ENCODE results near the gene IQGAP3. TPM values are rescaled to one million over a fixed set of nuclear protein-coding genes. Genes with fewer than 3 reads are reported as not detected.

The IQGAP3 gene
- total RNA-seq, 2 experiments from 2014 or later = not detected

DNA sequence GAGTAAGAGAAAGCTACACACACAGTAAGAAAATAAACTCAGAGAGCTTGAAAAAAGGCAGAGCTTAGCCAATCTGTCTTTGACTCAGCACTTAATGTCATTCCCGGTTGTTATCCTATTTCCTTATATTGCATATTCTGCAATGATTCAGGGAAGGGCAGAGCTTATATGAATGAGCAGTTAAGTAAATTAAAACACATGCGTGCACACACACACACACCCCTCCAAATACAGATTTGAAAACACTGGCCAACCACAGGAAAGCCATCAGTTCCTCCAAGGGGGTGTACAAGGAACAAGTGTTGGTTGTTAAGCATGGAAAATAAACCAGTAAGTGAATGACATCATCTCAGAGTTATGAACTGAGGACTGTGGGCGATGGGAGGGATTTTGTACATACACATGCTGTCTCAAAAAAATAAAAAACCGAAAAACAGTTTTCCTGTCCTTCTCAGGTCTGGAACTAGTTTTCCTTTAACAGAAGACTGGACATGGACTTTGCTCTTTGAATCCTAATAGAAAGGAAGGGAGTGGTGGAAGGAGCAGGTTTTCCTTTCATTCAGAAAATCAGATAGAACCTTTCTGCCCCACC, 1.0 kb downstream of the IQGAP3 start:
- intact Hi-C loops (cut with DNase I, micrococcal nuclease) = no loop called here

DNA sequence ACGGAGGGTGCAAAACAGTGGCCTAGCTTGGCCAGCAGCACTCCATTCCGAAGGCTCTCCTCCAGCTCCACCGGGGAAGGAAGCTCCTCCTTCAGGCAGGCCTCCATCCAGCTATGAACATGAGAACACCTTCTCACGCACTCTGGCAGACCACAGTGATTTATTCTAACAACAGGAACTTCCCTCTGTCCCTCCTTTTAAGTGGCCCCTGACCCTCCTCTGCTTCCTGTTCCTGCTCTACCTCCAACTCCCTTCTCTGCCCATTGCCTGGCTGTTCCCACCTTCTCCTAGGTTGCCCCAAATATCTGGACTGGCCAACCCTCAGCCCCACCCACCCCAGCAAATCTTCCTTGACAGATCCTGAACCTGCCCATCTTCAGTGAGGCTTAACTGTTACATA, 5.9 kb downstream of the IQGAP3 start:
- ChIA-PET POLR2A (interaction anchor here (2.3 kb wide), 1 partner anchor 66 kb away, joined by 8 read pairs; the partner anchor contains the start of gene MEF2D), CTCF (no interaction called here)
- DNase-seq = no peak
- H3K27ac Mint-ChIP-seq = no peak overlapping the region
- no peaks in the 10 kb centered on the region for H3K36me3 Mint-ChIP-seq (ENCODE audit: low read depth)
- peaks cover 10% of the 10 kb centered on the region for H3K27me3 Mint-ChIP-seq
- H3K27ac ChIP-seq (ENCODE audit: low read depth in 1 of 2, low read length in 2 of 2) = no peak overlapping the region
- H3K4me1 ChIP-seq (ENCODE audit: insufficient read depth, low read length) = no peaks in the 10 kb centered on the region
- H3K9me3 ChIP-seq (ENCODE audit: control insufficient read depth in 1 of 2, insufficient read depth in 1 of 2, low read length in 2 of 2) = no peaks in the 10 kb centered on the region
- no peak for ATAC-seq (ENCODE audit: poor library complexity)
- peaks cover under 1% of the 10 kb centered on the region for H3K4me1 Mint-ChIP-seq (ENCODE audit: low read depth)
- TF ChIP-seq CTCF (IDR thresholded peaks at IDR 0.05) = no peak
- H3K9me3 Mint-ChIP-seq = no peaks in the 10 kb centered on the region
- no peak overlapping the region for H3K4me3 ChIP-seq (ENCODE audit: low read length)
- peaks cover 10 to 11% of the 10 kb centered on the region in 2 experiments for H3K27me3 ChIP-seq (ENCODE audit: control insufficient read depth in 1 of 2, insufficient read depth in 2 of 2, low read length in 2 of 2)
- H3K4me3 Mint-ChIP-seq = no peak overlapping the region
- intact Hi-C loops (cut with DNase I, micrococcal nuclease) = no loop called here
- no peaks in the 10 kb centered on the region for H3K36me3 ChIP-seq (ENCODE audit: insufficient read depth, low read length)

More for the DNA sequence above, 1.0 kb downstream of the IQGAP3 start:
- Mint-ChIP-seq H3K4me1 (ENCODE audit: low read depth) (peaks cover 17% of the 10 kb centered on the region), H3K9me3 (no peaks in the 10 kb centered on the region), H3K4me3 (no peak overlapping the region), H3K27me3 (peaks cover 38% of the 10 kb centered on the region), H3K27ac (no peak overlapping the region), H3K36me3 (ENCODE audit: low read depth) (no peaks in the 10 kb centered on the region)
- Histone ChIP-seq H3K27ac (ENCODE audit: low read depth in 1 of 2, low read length in 2 of 2) (no peak overlapping the region), H3K9me3 (ENCODE audit: control insufficient read depth in 1 of 2, insufficient read depth in 1 of 2, low read length in 2 of 2) (peaks cover 0 to 6% of the 10 kb centered on the region in 2 experiments), H3K4me3 (ENCODE audit: low read length) (no peak overlapping the region), H3K4me1 (ENCODE audit: insufficient read depth, low read length) (peaks cover 12% of the 10 kb centered on the region), H3K27me3 (ENCODE audit: control insufficient read depth in 1 of 2, insufficient read depth in 2 of 2, low read length in 2 of 2) (peaks cover 21 to 30% of the 10 kb centered on the region in 2 experiments), H3K36me3 (ENCODE audit: insufficient read depth, low read length) (no peaks in the 10 kb centered on the region)
- no peak for TF ChIP-seq CTCF (IDR thresholded peaks at IDR 0.05)
- ATAC-seq (ENCODE audit: poor library complexity) (no peak), DNase-seq (no peak)
- ChIA-PET POLR2A (interaction anchor here (0.8 to 2.0 kb wide), 5 partner anchors 11 to 71 kb away, joined by 3 to 15 read pairs (median 6); partner anchors contain the start of genes MEF2D and NAXE), CTCF (interaction anchor here (0.6 to 3.3 kb wide), 3 partner anchors 29 to 91 kb away, joined by 4 to 9 read pairs (median 6); no protein-coding TSS in a partner anchor)

GRCh38 chr1:156565519-156565918, 6.8 kb downstream of the IQGAP3 start:
- Histone ChIP-seq H3K27ac (ENCODE audit: low read depth in 1 of 2, low read length in 2 of 2) (no peak overlapping the region), H3K36me3 (ENCODE audit: insufficient read depth, low read length) (no peaks in the 10 kb centered on the region), H3K27me3 (ENCODE audit: control insufficient read depth in 1 of 2, insufficient read depth in 2 of 2, low read length in 2 of 2) (peaks cover 2% of the 10 kb centered on the region in 2 experiments), H3K9me3 (ENCODE audit: control insufficient read depth in 1 of 2, insufficient read depth in 1 of 2, low read length in 2 of 2) (no peaks in the 10 kb centered on the region), H3K4me1 (ENCODE audit: insufficient read depth, low read length) (no peaks in the 10 kb centered on the region), H3K4me3 (ENCODE audit: low read length) (no peak overlapping the region)
- Mint-ChIP-seq H3K27ac (no peak overlapping the region), H3K27me3 (peaks cover under 1% of the 10 kb centered on the region), H3K4me3 (no peak overlapping the region), H3K4me1 (ENCODE audit: low read depth) (no peaks in the 10 kb centered on the region), H3K36me3 (ENCODE audit: low read depth) (no peaks in the 10 kb centered on the region), H3K9me3 (no peaks in the 10 kb centered on the region)
- CTCF ChIA-PET = no interaction called here
- no peak for ATAC-seq (ENCODE audit: poor library complexity)
- DNase-seq = no peak
- intact Hi-C loops (cut with DNase I, micrococcal nuclease) = no loop called here
- POLR2A ChIA-PET = interaction anchor here (2.3 kb wide), 1 partner anchor 65 kb away, joined by 8 read pairs; the partner anchor contains the start of gene MEF2D
- TF ChIP-seq CTCF (IDR thresholded peaks at IDR 0.05) = no peak

Data from CD4-positive, alpha-beta T cell (primary cell).